Liver (tissue), 9 donors: ENCODE measurements around the gene ACOXL. TPM values are rescaled to one million over a fixed set of nuclear protein-coding genes. Genes with fewer than 3 reads are reported as not detected.

Experiments
- DNase-seq: peaks from one replicate; pipeline ENCODE4 v3.0.0-alpha.2; 2017; ENCODE audit warnings: low spot score
- H3K27ac ChIP-seq, 2 donors: one replicate each; pipeline ENCODE4 v1.7.0; 2013; ENCODE audit warnings: inconsistent platforms in 2 of 2, low read length in 2 of 2, control low read depth in 1 of 2, low read depth in 1 of 2, mild to moderate bottlenecking in 1 of 2
- H3K27me3 ChIP-seq, 4 donors: one replicate each; pipeline versions ENCODE4 v1.6.1 to v1.7.0; 2013; ENCODE audit warnings: low read length in 3 of 4, inconsistent platforms in 1 of 4, mild to moderate bottlenecking in 1 of 4, moderate library complexity in 1 of 4; ENCODE audit not compliant: control insufficient read depth in 4 of 4, insufficient read depth in 4 of 4
- H3K36me3 ChIP-seq, 4 donors: one replicate each; pipeline versions ENCODE4 v1.6.1 to v1.7.0; 2013; ENCODE audit warnings: low read length in 3 of 4, mild to moderate bottlenecking in 3 of 4, low read depth in 1 of 4, moderate library complexity in 1 of 4; ENCODE audit not compliant: control insufficient read depth in 4 of 4, insufficient read depth in 3 of 4
- H3K4me1 ChIP-seq, 4 donors: one replicate each; pipeline versions ENCODE4 v1.6.1 to v1.7.0; 2013; ENCODE audit warnings: low read length in 3 of 4, mild to moderate bottlenecking in 3 of 4, moderate library complexity in 1 of 4; ENCODE audit not compliant: control insufficient read depth in 4 of 4, insufficient read depth in 4 of 4
- H3K4me3 ChIP-seq, 3 donors: one replicate each; pipeline versions ENCODE4 v1.6.1 to v1.7.0; 2013; ENCODE audit warnings: low read length in 3 of 3, control low read depth in 1 of 3, low read depth in 1 of 3, mild to moderate bottlenecking in 1 of 3
- H3K9ac ChIP-seq, 2 donors: one replicate each; pipeline ENCODE4 v1.7.0; 2013; ENCODE audit warnings: low read length in 2 of 2, mild to moderate bottlenecking in 2 of 2, moderate library complexity in 2 of 2, control low read depth in 1 of 2, low read depth in 1 of 2
- H3K9me3 ChIP-seq, 4 donors: one replicate each; pipeline versions ENCODE4 v1.6.1 to v1.7.0; 2013; ENCODE audit warnings: low read length in 3 of 4; ENCODE audit not compliant: control insufficient read depth in 4 of 4
- ATF3 ChIP-seq: IDR thresholded peaks from 2 replicates; pipeline ENCODE4 v1.6.1; 2016; ENCODE audit warnings: antibody characterized with exemption
- CTCF ChIP-seq: fragments of 150-350 bp; IDR thresholded peaks from 2 replicates; pipeline ENCODE4 v1.5.1; 2017; ENCODE audit warnings: improper control_type of control experiment, low read depth, low read length; ENCODE audit not compliant: missing input control
- EGR1 ChIP-seq, 2 donors: IDR thresholded peaks; 2 replicates each; pipeline ENCODE4 v1.6.1; 2016 to 2018; ENCODE audit warnings: antibody characterized with exemption in 2 of 2, low read depth in 2 of 2
- FOXA1 ChIP-seq: IDR thresholded peaks from 2 replicates; pipeline ENCODE4 v1.6.1; 2016; ENCODE audit warnings: antibody characterized with exemption
- FOXA2 ChIP-seq: IDR thresholded peaks from 2 replicates; pipeline ENCODE4 v1.6.1; 2016; ENCODE audit warnings: antibody characterized with exemption
- GABPA ChIP-seq, 2 donors: IDR thresholded peaks in 1 of 2; conservative IDR thresholded peaks in 1 of 2; 2 replicates each; pipeline ENCODE4 v1.6.1; 2016; ENCODE audit warnings: antibody characterized with exemption in 2 of 2, mild to moderate bottlenecking in 1 of 2, moderate library complexity in 1 of 2
- HNF4A ChIP-seq, 2 donors: conservative IDR thresholded peaks; 2 replicates each; pipeline ENCODE4 v1.6.1; 2016; ENCODE audit warnings: antibody characterized with exemption in 2 of 2, mild to moderate bottlenecking in 2 of 2
- HNF4G ChIP-seq: IDR thresholded peaks from 2 replicates; pipeline ENCODE4 v1.6.1; 2016; ENCODE audit warnings: antibody characterized with exemption
- JUND ChIP-seq, 2 donors: IDR thresholded peaks; 2 replicates each; pipeline ENCODE4 v1.6.1; 2016; ENCODE audit warnings: antibody characterized with exemption in 2 of 2
- MAX ChIP-seq: IDR thresholded peaks from 2 replicates; pipeline ENCODE4 v1.6.1; 2016; ENCODE audit warnings: antibody characterized with exemption
- NR2F2 ChIP-seq: IDR thresholded peaks from 2 replicates; pipeline ENCODE4 v1.6.1; 2016; ENCODE audit warnings: antibody characterized with exemption
- RAD21 ChIP-seq, 2 donors: IDR thresholded peaks; 2 replicates each; pipeline ENCODE4 v1.6.1; 2016; ENCODE audit warnings: antibody characterized with exemption in 2 of 2, mild to moderate bottlenecking in 2 of 2
- REST ChIP-seq: IDR thresholded peaks from 2 replicates; pipeline ENCODE4 v1.6.1; 2016; ENCODE audit warnings: antibody characterized with exemption, mild to moderate bottlenecking
- RXRA ChIP-seq, 2 donors: IDR thresholded peaks; 2 replicates each; pipeline ENCODE4 v1.6.1; 2017 to 2018; ENCODE audit warnings: antibody characterized with exemption in 2 of 2, mild to moderate bottlenecking in 1 of 2
- SP1 ChIP-seq: IDR thresholded peaks from 2 replicates; pipeline ENCODE4 v1.6.1; 2018; ENCODE audit warnings: antibody characterized with exemption, mild to moderate bottlenecking
- TAF1 ChIP-seq: conservative IDR thresholded peaks from 2 replicates; pipeline ENCODE4 v1.6.1; 2016; ENCODE audit warnings: antibody characterized with exemption, mild to moderate bottlenecking
- YY1 ChIP-seq: IDR thresholded peaks from 2 replicates; pipeline ENCODE4 v1.6.1; 2016; ENCODE audit warnings: antibody characterized with exemption, mild to moderate bottlenecking
- ZBTB33 ChIP-seq: IDR thresholded peaks from 2 replicates; pipeline ENCODE4 v1.6.1; 2016; ENCODE audit warnings: antibody characterized with exemption
- WGBS: extraction: QIAGEN DNeasy Blood & Tissue Kit; methylation state at CpG from one replicate; pipeline ENCODE4 v1.1.7; 2013; 5-methylcytosine and 5-hydroxymethylcytosine counted together
- polyA plus RNA-seq, 2 donors: library from polyadenylated mRNA; stranded (reverse) in 1 of 2; unstranded in 1 of 2; fragments of 200-250 nt in 1 of 2; fragments of >200 nt in 1 of 2; fragmentation: Nextera tagmentation in 1 of 2; extraction: Ambion mirVana in 1 of 2; gene quantifications; one replicate each; pipeline versions ENCODE4 v1.2.1 to v1.2.3, GENCODE V29; 2013 to 2015
- total RNA-seq, 2 donors: library from RNA; depleted of rRNA; stranded (reverse); fragments of >200 nt; gene quantifications; one replicate each; pipeline ENCODE4 v1.2.3, GENCODE V29; 2014
- donor health status: healthy.
- donor health status: healthy.
- donor health status: healthy.
- donor health status: healthy.
- donor health status: healthy.

The ACOXL gene
- total and polyA plus RNA-seq, 4 donors: 0.07 TPM; not detected in 3

GRCh38 chr2:110737783-110738182, 5.4 kb downstream of the ACOXL start:
- TF ChIP-seq TAF1: no peak
- TF ChIP-seq HNF4A (conservative IDR thresholded peaks at IDR 0.05): no peak
- TF ChIP-seq YY1: no peak
- no peak for TF ChIP-seq ZBTB33
- no peak for TF ChIP-seq REST
- no peak for TF ChIP-seq MAX
- no peak for TF ChIP-seq JUND (IDR thresholded peaks at IDR 0.05)
- no peak for TF ChIP-seq GABPA (IDR thresholded peaks at IDR 0.05 in 1 of 2, conservative IDR thresholded peaks at IDR 0.05 in 1 of 2)
- TF ChIP-seq RXRA (IDR thresholded peaks at IDR 0.05): no peak
- no peak for TF ChIP-seq FOXA2
- TF ChIP-seq FOXA1: no peak
- no peak for TF ChIP-seq HNF4G
- TF ChIP-seq RAD21 (IDR thresholded peaks at IDR 0.05): no peak
- TF ChIP-seq ATF3: no peak
- no peak for TF ChIP-seq EGR1 (IDR thresholded peaks at IDR 0.05; ENCODE audit: low read depth in 2 of 2)
- no peak for TF ChIP-seq SP1
- TF ChIP-seq NR2F2: no peak
- no peak for TF ChIP-seq CTCF
- Histone ChIP-seq H3K27me3 (peaks cover 4 to 12% (median 7%) of the 10 kb centered on the region in 4 donors), H3K36me3 (no peaks in the 10 kb centered on the region), H3K27ac (no peak overlapping the region), H3K9ac (no peak overlapping the region), H3K4me1 (peaks cover 3 to 4% (median 3%) of the 10 kb centered on the region in 4 donors), H3K9me3 (peaks cover 0 to 2% (median 0%) of the 10 kb centered on the region in 4 donors), H3K4me3 (no peak overlapping the region)
- no peak for DNase-seq
- WGBS: 91% methylated on average over 2 of the region's 2 CpGs
